SK-N-SH (cell line): ENCODE data around the gene CDH13. TPM values are rescaled to one million over a fixed set of nuclear protein-coding genes. Genes with fewer than 3 reads are reported as not detected.

ENCODE experiments used
- CTCF ChIA-PET: fragments of 300-600, 350-600 bp; formaldehyde crosslinking; extraction: SDS; loops from one replicate; lab custom pipeline; 2021; lab: Yijun Ruan, JAX
- POLR2A ChIA-PET: fragments of 350-600 bp; sonication (Branson Sonifier 250); formaldehyde crosslinking; extraction: SDS; loops from one replicate; lab custom pipeline; 2020; ENCODE audit warnings: antibody characterized with exemption, inconsistent platforms; lab: Yijun Ruan, JAX
- DNase-seq: peaks from one replicate; pipeline ENCODE4 v3.0.0; 2012
- H2AFZ ChIP-seq: fragments of 200-600 bp; sonication (generic); 2 replicates; pipeline ENCODE4 v1.8.1; 2016; ENCODE audit warnings: antibody characterized with exemption, mild to moderate bottlenecking, low read depth
- H3F3A ChIP-seq: fragments of 200-600 bp; sonication (generic); replicated peaks from 2 replicates; pipeline ENCODE3; 2016; ENCODE audit warnings: antibody characterized with exemption, mild to moderate bottlenecking; ENCODE audit not compliant: insufficient read depth
- H3K27ac ChIP-seq, 2 experiments: fragments of 200-500 bp in 1 of 2; fragments of 200-600 bp in 1 of 2; sonication (Bioruptor generic) in 1 of 2; sonication (generic), shearing (Covaris generic) in 1 of 2; 2 replicates each; pipeline versions ENCODE4 v1.5.1 to v1.6.1; 2014 to 2016; ENCODE audit warnings: low read depth in 2 of 2, inconsistent platforms in 1 of 2, low read length in 1 of 2, mild to moderate bottlenecking in 1 of 2, mixed read lengths in 1 of 2
- H3K27me3 ChIP-seq: fragments of 200-600 bp; sonication (generic), shearing (Covaris generic); 2 replicates; pipeline ENCODE4 v1.6.1; 2016; ENCODE audit warnings: mixed run types; ENCODE audit not compliant: insufficient read depth
- H3K36me3 ChIP-seq, 2 experiments: fragments of 200-500 bp in 1 of 2; fragments of 200-600 bp in 1 of 2; sonication (Bioruptor generic) in 1 of 2; sonication (generic) in 1 of 2; replicated peaks in 1 of 2; 2 replicates each; pipeline versions ENCODE3 to v1.5.1; 2014 to 2016; ENCODE audit warnings: low read length in 1 of 2, mild to moderate bottlenecking in 1 of 2; ENCODE audit not compliant: insufficient read depth in 2 of 2, control insufficient read depth in 1 of 2
- H3K4me1 ChIP-seq, 2 experiments: fragments of 200-500 bp in 1 of 2; fragments of 200-600 bp in 1 of 2; sonication (Bioruptor generic) in 1 of 2; sonication (generic), shearing (Covaris generic) in 1 of 2; 2 replicates each; pipeline versions ENCODE4 v1.5.1 to v1.6.1; 2014 to 2016; ENCODE audit warnings: low read depth in 1 of 2, low read length in 1 of 2, mixed run types in 1 of 2; ENCODE audit not compliant: insufficient read depth in 2 of 2, control insufficient read depth in 1 of 2
- H3K4me2 ChIP-seq: fragments of 200-600 bp; sonication (generic), shearing (Covaris generic); 2 replicates; pipeline ENCODE4 v1.6.1; 2017; ENCODE audit warnings: mixed run types
- H3K4me3 ChIP-seq, 2 experiments: fragments of 200-500 bp in 1 of 2; fragments of 200-600 bp in 1 of 2; sonication (Bioruptor generic) in 1 of 2; sonication (generic), shearing (Covaris generic) in 1 of 2; 2 replicates each; pipeline versions ENCODE4 v1.5.1 to v1.8.1; 2014 to 2016; ENCODE audit warnings: low read depth in 2 of 2, inconsistent platforms in 1 of 2, low read length in 1 of 2, mild to moderate bottlenecking in 1 of 2, mixed read lengths in 1 of 2, moderate library complexity in 1 of 2
- H3K79me2 ChIP-seq: fragments of 200-600 bp; sonication (generic); 2 replicates; pipeline ENCODE4 v1.8.1; 2017; ENCODE audit warnings: mild to moderate bottlenecking; ENCODE audit not compliant: insufficient read depth
- H3K9ac ChIP-seq: fragments of 200-600 bp; sonication (generic); 2 replicates; pipeline ENCODE4 v1.6.1; 2017; ENCODE audit warnings: mixed run types
- H3K9me2 ChIP-seq: fragments of 200-600 bp; sonication (generic); 2 replicates; pipeline ENCODE4 v1.6.1; 2017; ENCODE audit warnings: mixed run types
- H3K9me3 ChIP-seq: fragments of 200-600 bp; sonication (generic); 2 replicates; pipeline ENCODE4 v1.6.1; 2017; ENCODE audit warnings: mixed run types, mild to moderate bottlenecking, moderate library complexity
- H4K20me1 ChIP-seq: fragments of 200-600 bp; sonication (generic); 2 replicates; pipeline ENCODE4 v1.6.1; 2017; ENCODE audit warnings: mild to moderate bottlenecking, mixed run types; ENCODE audit not compliant: insufficient read depth
- CHD2 ChIP-seq: fragments of 150-350 bp; IDR thresholded peaks from 2 replicates; pipeline ENCODE4 v1.6.1; 2018; ENCODE audit warnings: low read length; ENCODE audit not compliant: partially characterized antibody
- EP300 ChIP-seq, 2 experiments: IDR thresholded peaks; 2 replicates each; pipeline versions ENCODE4 v1.4.0 to v1.6.1; 2012; ENCODE audit warnings: borderline replicate concordance in 1 of 2, low read depth in 1 of 2, low read length in 1 of 2
- EZH2phosphoT487 ChIP-seq: fragments of 200-600 bp; sonication (generic); IDR thresholded peaks from 2 replicates; pipeline ENCODE4 v1.6.1; 2017; ENCODE audit warnings: low read depth, mixed run types, mild to moderate bottlenecking, antibody characterized with exemption, moderate library complexity, borderline replicate concordance
- FOXJ3 ChIP-seq: sonication (generic); formaldehyde crosslinking; IDR thresholded peaks from 2 replicates; pipeline ENCODE4 v1.5.1; 2020; ENCODE audit warnings: mild to moderate bottlenecking, missing genetic modification reagents
- FOXM1 ChIP-seq: IDR thresholded peaks from 2 replicates; pipeline ENCODE4 v1.4.0; 2012; ENCODE audit warnings: low read depth, mild to moderate bottlenecking
- GABPA ChIP-seq: IDR thresholded peaks from 2 replicates; pipeline ENCODE4 v1.4.0; 2012; ENCODE audit warnings: low read depth, mild to moderate bottlenecking
- JUND ChIP-seq: IDR thresholded peaks from 2 replicates; pipeline ENCODE4 v1.4.0; 2012
- MXI1 ChIP-seq: IDR thresholded peaks from 2 replicates; pipeline ENCODE4 v1.6.1; 2012; ENCODE audit warnings: mild to moderate bottlenecking, low read depth, low read length, improper control_type of control experiment
- NFIC ChIP-seq: IDR thresholded peaks from 2 replicates; pipeline ENCODE4 v1.4.0; 2012; ENCODE audit warnings: borderline replicate concordance
- NRF1 ChIP-seq: IDR thresholded peaks from 2 replicates; pipeline ENCODE4 v1.6.1; 2012; ENCODE audit warnings: low read depth, mild to moderate bottlenecking, low read length
- POLR2AphosphoS5 ChIP-seq: IDR thresholded peaks from 2 replicates; pipeline ENCODE4 v1.6.1; 2012; ENCODE audit warnings: low read depth, low read length
- RCOR1 ChIP-seq: fragments of 150-350 bp; IDR thresholded peaks from 2 replicates; pipeline ENCODE4 v1.6.1; 2017; ENCODE audit warnings: antibody characterized with exemption, low read length
- RXRA ChIP-seq: IDR thresholded peaks from 2 replicates; pipeline ENCODE4 v1.4.0; 2012; ENCODE audit warnings: low read depth, mild to moderate bottlenecking, borderline replicate concordance
- SIN3A ChIP-seq: IDR thresholded peaks from 2 replicates; pipeline ENCODE4 v1.6.1; 2012; ENCODE audit warnings: low read depth, mild to moderate bottlenecking, low read length, moderate library complexity, borderline replicate concordance
- SMC3 ChIP-seq: IDR thresholded peaks from 2 replicates; pipeline ENCODE4 v1.6.1; 2012; ENCODE audit warnings: low read depth, low read length, improper control_type of control experiment
- TCF12 ChIP-seq: IDR thresholded peaks from 2 replicates; pipeline ENCODE4 v1.4.0; 2012
- TEAD4 ChIP-seq: IDR thresholded peaks from 2 replicates; pipeline ENCODE4 v1.4.0; 2012; ENCODE audit warnings: mild to moderate bottlenecking, borderline replicate concordance; ENCODE audit not compliant: insufficient read depth
- WGBS: methylation state at CpG from one replicate; pipeline ENCODE4 v1.1.6; 2017; ENCODE audit warnings: low lambda C conversion rate; 5-methylcytosine and 5-hydroxymethylcytosine counted together
- polyA plus RNA-seq, 3 experiments: library from polyadenylated mRNA; depleted of rRNA; stranded (reverse); fragments of >200 nt; gene quantifications; 2 replicates each; pipeline ENCODE4 v1.2.3, GENCODE V29; 2012
- TF ChIP-seq, protein P1 (sequence below): IDR thresholded peaks from 2 replicates; pipeline ENCODE4; 2012
- TF ChIP-seq, protein P2 (sequence below): IDR thresholded peaks from 2 replicates; pipeline ENCODE4 v1.6.1; 2012; ENCODE audit warnings: mild to moderate bottlenecking, low read depth, low read length, moderate library complexity
- TF ChIP-seq, protein P3 (sequence below): IDR thresholded peaks from 2 replicates; pipeline ENCODE4 v1.4.0; 2012; ENCODE audit warnings: low read depth, borderline replicate concordance
- TF ChIP-seq, protein P4 (sequence below): IDR thresholded peaks from 2 replicates; pipeline ENCODE4 v1.4.0; 2012; ENCODE audit warnings: low read depth

The CDH13 gene
- polyA plus RNA-seq, 1 of the 3 experiments (the other 2 are of a cell fraction) = 93.0 TPM

DNA sequence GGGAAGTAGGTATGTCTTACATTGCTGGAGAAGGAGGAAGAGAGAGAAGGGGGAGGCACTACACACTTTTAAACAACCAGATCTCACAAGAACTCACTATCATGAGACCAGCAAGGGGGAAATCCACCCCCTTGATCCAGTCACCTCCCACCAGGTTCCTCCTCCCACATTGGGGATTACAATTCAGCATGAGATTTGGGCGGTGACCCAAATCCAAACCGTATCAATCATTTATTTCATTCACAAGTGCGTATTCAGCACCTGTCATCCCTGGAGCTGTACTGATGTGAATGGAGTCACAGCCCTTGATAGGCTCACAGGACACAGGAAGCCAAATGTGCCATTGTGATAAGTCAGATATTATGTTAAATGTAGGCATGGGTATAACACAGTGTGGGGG lies 952.7 kb downstream of the CDH13 start:
- H3K9me3 ChIP-seq = no peaks in the 10 kb centered on the region
- TF ChIP-seq, protein P1, sequence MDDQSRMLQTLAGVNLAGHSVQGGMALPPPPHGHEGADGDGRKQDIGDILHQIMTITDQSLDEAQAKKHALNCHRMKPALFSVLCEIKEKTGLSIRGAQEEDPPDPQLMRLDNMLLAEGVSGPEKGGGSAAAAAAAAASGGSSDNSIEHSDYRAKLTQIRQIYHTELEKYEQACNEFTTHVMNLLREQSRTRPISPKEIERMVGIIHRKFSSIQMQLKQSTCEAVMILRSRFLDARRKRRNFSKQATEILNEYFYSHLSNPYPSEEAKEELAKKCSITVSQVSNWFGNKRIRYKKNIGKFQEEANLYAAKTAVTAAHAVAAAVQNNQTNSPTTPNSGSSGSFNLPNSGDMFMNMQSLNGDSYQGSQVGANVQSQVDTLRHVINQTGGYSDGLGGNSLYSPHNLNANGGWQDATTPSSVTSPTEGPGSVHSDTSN = no peak
- no peak for TF ChIP-seq NRF1
- TF ChIP-seq FOXM1 = no peak
- no peak for TF ChIP-seq MXI1
- TF ChIP-seq RXRA = no peak
- TF ChIP-seq, all 33 proteins: peak for 0
- Histone ChIP-seq H3K9ac (no peak overlapping the region), H2AFZ (no peak overlapping the region), H4K20me1 (no peaks in the 10 kb centered on the region), H3F3A (no peaks in the 10 kb centered on the region), H3K4me3 (no peak overlapping the region), H3K4me2 (no peak overlapping the region), H3K27ac (no peak overlapping the region), H3K27me3 (no peaks in the 10 kb centered on the region), H3K9me2 (no peaks in the 10 kb centered on the region), H3K4me1 (no peaks in the 10 kb centered on the region), H3K79me2 (no peaks in the 10 kb centered on the region), H3K36me3 (no peaks in the 10 kb centered on the region)
- no peak for DNase-seq
- POLR2A ChIA-PET = no interaction called here
- CTCF ChIA-PET = no interaction called here
- WGBS = 35% methylated on average over 3 of the region's 3 CpGs

DNA sequence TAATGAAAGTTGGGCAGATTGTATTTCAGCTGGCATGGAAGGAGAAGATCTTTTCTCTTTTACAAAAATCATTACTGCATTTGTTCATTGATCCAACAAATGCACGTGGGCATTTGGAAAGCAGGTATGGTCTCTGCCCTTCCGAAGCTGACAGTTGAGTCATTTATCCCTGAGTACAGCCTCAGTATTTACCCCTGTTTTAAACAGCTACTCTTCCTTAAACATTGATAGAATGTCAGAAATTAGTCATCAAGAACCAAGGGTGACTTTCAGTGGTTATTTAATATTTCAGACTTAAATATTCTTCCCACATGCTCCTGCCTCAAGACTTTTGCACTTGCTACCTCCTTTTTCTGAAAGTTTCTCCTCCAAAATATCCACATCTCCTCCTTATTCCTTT lies 954.3 kb downstream of the CDH13 start:
- 0% methylated on average over 2 of the region's 2 CpGs for WGBS
- no peak for TF ChIP-seq POLR2AphosphoS5
- no peak for TF ChIP-seq RCOR1
- TF ChIP-seq, protein P1 = no peak
- TF ChIP-seq NRF1 = no peak
- TF ChIP-seq CHD2 = no peak
- TF ChIP-seq JUND = no peak
- no peak for TF ChIP-seq EP300 (IDR thresholded peaks at IDR 0.05; ENCODE audit: borderline replicate concordance in 1 of 2, low read depth in 1 of 2, low read length in 1 of 2)
- TF ChIP-seq NFIC = no peak
- no peak for TF ChIP-seq TEAD4
- no peak for TF ChIP-seq EZH2phosphoT487
- TF ChIP-seq, protein P2, sequence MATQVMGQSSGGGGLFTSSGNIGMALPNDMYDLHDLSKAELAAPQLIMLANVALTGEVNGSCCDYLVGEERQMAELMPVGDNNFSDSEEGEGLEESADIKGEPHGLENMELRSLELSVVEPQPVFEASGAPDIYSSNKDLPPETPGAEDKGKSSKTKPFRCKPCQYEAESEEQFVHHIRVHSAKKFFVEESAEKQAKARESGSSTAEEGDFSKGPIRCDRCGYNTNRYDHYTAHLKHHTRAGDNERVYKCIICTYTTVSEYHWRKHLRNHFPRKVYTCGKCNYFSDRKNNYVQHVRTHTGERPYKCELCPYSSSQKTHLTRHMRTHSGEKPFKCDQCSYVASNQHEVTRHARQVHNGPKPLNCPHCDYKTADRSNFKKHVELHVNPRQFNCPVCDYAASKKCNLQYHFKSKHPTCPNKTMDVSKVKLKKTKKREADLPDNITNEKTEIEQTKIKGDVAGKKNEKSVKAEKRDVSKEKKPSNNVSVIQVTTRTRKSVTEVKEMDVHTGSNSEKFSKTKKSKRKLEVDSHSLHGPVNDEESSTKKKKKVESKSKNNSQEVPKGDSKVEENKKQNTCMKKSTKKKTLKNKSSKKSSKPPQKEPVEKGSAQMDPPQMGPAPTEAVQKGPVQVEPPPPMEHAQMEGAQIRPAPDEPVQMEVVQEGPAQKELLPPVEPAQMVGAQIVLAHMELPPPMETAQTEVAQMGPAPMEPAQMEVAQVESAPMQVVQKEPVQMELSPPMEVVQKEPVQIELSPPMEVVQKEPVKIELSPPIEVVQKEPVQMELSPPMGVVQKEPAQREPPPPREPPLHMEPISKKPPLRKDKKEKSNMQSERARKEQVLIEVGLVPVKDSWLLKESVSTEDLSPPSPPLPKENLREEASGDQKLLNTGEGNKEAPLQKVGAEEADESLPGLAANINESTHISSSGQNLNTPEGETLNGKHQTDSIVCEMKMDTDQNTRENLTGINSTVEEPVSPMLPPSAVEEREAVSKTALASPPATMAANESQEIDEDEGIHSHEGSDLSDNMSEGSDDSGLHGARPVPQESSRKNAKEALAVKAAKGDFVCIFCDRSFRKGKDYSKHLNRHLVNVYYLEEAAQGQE = no peak
- TF ChIP-seq GABPA = no peak
- TF ChIP-seq TCF12 = no peak
- TF ChIP-seq, protein P3, sequence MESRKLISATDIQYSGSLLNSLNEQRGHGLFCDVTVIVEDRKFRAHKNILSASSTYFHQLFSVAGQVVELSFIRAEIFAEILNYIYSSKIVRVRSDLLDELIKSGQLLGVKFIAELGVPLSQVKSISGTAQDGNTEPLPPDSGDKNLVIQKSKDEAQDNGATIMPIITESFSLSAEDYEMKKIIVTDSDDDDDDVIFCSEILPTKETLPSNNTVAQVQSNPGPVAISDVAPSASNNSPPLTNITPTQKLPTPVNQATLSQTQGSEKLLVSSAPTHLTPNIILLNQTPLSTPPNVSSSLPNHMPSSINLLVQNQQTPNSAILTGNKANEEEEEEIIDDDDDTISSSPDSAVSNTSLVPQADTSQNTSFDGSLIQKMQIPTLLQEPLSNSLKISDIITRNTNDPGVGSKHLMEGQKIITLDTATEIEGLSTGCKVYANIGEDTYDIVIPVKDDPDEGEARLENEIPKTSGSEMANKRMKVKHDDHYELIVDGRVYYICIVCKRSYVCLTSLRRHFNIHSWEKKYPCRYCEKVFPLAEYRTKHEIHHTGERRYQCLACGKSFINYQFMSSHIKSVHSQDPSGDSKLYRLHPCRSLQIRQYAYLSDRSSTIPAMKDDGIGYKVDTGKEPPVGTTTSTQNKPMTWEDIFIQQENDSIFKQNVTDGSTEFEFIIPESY = no peak
- TF ChIP-seq, protein P4, sequence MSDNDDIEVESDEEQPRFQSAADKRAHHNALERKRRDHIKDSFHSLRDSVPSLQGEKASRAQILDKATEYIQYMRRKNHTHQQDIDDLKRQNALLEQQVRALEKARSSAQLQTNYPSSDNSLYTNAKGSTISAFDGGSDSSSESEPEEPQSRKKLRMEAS = no peak
- TF ChIP-seq SIN3A = no peak
- TF ChIP-seq SMC3 = no peak
- no peak for TF ChIP-seq FOXJ3 (CRISPR knock-in tag)
- no peak for TF ChIP-seq RXRA

More for the DNA sequence above, 954.3 kb downstream of the CDH13 start:
- Histone ChIP-seq H3K9ac (no peak overlapping the region), H4K20me1 (no peaks in the 10 kb centered on the region), H3K27me3 (no peaks in the 10 kb centered on the region), H3F3A (no peaks in the 10 kb centered on the region), H3K9me3 (no peaks in the 10 kb centered on the region), H3K79me2 (no peaks in the 10 kb centered on the region), H2AFZ (no peak overlapping the region), H3K4me1 (no peaks in the 10 kb centered on the region), H3K4me3 (no peak overlapping the region), H3K9me2 (no peaks in the 10 kb centered on the region), H3K36me3 (no peaks in the 10 kb centered on the region), H3K27ac (no peak overlapping the region), H3K4me2 (no peak overlapping the region)
- DNase-seq = no peak
- ChIA-PET CTCF (no interaction called here), POLR2A (no interaction called here)
